Erythroblast (primary cell): ENCODE measurements around the gene EIF1AX.

Experiments
- DNase-seq, 2 experiments: peaks; one replicate each; lab custom pipeline; 2025; lab: John Stamatoyannopoulos, UW
- GATA1 ChIP-seq: IDR thresholded peaks from 2 replicates; pipeline ENCODE4 v1.6.1; 2011; ENCODE audit warnings: low read depth, mild to moderate bottlenecking, control low read depth, low read length, moderate library complexity
- POLR2A ChIP-seq: IDR thresholded peaks from 2 replicates; pipeline ENCODE4 v1.6.1; 2011; ENCODE audit warnings: mild to moderate bottlenecking, low read length

The EIF1AX gene

DNA sequence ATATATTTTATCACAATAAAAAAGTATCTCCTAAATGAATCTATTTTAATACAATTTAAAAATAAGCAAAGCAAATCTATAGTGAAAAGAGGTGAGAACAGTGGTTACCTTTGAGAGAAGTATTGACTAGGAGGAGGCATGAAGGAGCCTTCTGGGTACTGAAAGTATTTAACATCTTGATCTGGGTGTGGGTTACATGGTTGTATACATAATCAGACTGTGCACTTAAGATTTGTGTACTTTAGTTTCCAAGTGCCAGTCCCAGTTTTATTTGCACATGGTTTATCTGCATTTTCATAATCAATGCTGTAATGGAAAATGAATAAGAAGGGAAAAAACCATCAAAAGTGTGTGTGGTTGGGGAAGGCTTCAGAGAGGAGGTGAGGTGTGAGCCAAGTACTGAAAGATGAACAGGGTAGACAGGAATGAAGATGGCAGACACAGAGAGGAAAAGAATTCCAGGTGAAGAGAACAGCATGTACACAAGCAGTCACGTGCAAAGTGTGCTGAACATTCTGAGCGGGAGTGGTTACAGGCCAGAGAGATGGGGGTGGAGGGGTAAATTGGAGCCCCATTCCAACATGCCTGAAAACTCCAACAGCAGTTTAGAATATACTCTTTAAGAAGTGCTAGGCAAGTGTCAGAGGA lies 39.6 kb downstream of the EIF1AX start:
- TF ChIP-seq GATA1 (no peak), POLR2A (no peak)
- DNase-seq = no peak

DNA sequence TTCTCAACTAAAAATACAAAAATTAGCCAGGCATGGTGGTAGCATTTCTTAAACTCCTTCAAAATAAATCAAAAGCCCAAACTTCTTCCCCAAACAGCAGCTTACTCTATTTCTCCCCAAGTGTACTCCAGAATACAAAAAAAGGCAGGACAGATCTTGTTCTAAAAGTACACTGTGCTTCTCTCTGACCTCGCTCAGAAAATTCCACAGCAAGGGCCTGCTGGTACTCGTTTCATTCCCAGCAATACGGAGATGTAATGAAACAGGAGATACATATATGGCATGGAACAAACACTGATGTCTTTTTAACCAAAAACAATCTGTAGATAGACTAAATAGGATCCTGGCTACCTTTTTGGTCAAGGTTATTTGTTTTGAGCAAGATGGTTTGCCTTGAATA lies 50.1 kb downstream of the EIF1AX start:
- TF ChIP-seq POLR2A (no peak), GATA1 (no peak)
- no peak for DNase-seq

DNA sequence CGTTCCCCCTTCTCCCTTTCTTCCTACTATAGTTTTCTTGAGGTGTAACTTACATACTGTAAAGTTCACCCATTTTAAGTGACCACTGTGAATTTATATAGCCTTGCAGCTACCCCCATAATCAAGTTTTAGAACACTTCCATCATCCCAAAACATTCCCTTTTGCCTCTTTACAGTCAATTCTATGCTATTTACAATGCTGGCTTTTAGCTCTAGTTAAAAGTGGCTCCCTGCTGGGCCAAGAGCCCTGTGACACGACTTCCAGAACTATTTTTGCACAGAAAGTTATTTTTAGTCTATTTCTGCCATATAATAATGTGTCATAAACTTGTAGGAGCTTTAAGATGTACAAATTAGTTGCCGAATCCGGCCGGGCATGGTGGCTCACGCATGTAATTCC lies 51.8 kb downstream of the EIF1AX start:
- no peak for DNase-seq
- TF ChIP-seq GATA1 (no peak), POLR2A (no peak)

DNA sequence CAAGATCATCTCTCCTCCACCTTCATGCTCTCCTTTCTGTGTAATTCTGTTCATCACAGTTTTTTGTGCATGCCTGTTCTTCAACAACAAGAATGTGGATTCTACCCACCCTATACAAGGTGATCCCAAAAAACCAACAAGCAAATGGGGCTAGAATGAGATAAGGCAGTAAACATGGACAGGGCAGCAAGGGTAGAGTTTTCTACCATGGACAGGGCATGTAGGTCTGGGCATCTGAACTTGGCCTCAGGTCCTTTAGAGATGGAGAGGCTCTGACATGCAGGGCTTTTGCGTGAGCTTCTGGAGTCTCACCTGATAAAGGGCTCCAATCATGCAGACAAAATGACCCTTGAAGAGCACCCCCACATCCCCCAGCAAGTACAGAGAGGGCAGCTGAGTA lies 61.4 kb downstream of the EIF1AX start:
- TF ChIP-seq GATA1 = no peak
- TF ChIP-seq POLR2A = no peak
- DNase-seq = no peak
